HG03565 (cell line): Measurements from ENCODE around the gene POLR3A.

Experiments
- ATAC-seq: cut with Tn5 transposase; IDR thresholded peaks from one replicate; pipeline ENCODE4 v1.9.1; 2021; ENCODE audit warnings: mild to moderate bottlenecking, moderate library complexity; ENCODE audit not compliant: unreplicated experiment

POLR3A gene

GRCh38 chr10:77959887-77960455, 69.3 kb downstream of the POLR3A start:
- ATAC-seq: no peak

- ATAC-seq: no peak
These were observed 69.9 kb downstream of the POLR3A start for GRCh38 chr10:77959384-77959783.

GRCh38 chr10:77955136-77955535, 74.2 kb downstream of the POLR3A start:
- ATAC-seq: no peak

DNA sequence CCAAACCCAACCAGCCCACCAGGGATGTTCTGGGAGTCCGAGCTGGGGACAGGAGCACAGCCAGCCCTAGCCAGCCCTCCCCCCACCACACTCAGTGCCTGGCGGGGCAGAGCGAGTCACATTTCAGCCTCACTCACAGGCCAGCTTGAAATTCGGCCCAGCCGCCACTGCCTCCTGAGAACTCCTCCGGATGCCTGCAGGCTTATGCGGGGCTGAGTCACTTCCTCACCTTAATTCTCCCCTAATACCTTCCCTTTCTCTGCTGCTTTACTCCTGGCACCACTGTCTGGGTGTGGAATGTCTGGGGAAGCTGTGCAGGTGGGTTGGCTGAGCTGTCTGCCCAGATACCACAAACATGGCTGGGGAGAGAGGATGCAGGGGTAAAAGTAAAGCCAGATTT, 80.1 kb downstream of the POLR3A start:
- no peak for ATAC-seq

DNA sequence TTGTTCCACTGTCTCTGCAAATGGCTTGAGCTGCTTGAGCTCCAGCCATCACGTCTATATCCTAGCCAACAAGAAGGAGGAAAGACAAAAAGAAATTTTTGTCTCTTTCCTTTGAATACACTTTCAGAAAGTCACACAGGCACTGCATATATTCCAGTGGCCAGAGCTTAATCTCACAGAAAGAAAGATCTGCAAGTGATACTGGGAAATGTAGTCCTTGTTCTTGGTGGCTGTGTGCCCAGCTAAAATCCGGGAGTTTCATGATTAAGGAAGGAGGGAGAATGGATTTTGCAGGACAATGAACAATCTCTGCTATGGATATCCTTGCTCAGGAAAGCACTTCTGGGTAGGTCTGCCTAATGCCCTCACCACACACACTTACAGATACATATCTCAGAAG, 83.2 kb downstream of the POLR3A start:
- ATAC-seq: no peak

GRCh38 chr10:77944519-77944918, 84.8 kb downstream of the POLR3A start:
- ATAC-seq: no peak

DNA sequence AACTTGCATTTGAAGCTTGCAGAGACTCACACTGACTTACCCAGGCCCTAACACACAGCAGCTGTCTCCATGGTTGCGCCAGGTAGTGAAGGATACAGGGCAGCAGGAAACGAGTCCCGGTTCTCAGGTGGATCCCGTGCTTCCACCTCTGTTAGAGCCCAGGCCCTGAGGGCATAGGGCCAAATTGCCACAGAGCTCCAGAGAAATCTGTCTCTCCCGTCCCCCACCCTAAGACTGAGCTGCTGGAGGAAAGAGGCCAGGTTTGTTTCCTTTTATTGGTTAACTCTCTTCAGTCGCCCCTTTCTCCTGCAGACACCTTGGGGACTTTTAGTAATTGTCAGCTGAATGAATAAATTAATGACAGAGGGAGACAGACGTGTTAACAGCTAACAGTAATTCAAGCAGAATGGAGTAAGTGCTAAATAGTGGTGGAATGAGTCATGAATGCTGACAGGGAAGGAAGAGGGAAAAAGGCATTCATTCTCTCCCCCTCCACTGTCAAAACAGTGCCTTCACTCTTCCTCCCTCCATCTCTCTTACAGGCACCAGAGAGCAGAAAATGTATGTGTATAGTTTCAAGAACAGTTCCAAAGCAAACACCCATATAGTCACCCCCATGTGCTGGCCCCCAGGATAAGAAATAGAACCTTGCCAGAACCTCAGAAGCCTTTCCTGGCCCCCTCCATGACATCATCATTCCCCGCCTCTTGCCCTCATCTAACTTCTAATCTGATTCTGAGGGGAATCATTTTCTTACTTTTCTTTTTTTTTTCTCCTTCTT, 86.0 kb downstream of the POLR3A start:
- ATAC-seq: no peak

DNA sequence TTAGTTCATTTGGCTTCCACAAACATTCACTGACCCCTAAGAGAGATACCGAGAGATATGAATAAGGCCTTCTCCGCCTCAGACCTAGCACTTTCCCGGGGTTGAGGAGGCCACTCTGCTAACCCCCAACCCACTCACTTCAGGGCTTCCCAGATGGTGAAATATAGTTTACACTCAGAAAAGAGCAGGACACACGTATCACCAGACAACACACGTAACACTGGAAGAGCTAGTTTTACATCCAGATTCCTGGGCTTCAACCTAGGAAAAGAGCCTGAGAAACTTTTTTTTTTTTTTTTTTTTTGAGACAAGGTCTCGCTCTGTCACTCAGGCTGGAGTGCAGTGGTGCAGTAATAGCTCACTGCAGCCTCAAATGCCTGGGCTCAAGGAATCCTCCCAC, 87.5 kb downstream of the POLR3A start:
- no peak for ATAC-seq

GRCh38 chr10:77940627-77941026, 88.7 kb downstream of the POLR3A start:
- no peak for ATAC-seq

GRCh38 chr10:77940225-77940624, 89.1 kb downstream of the POLR3A start:
- no peak for ATAC-seq

- ATAC-seq: no peak
These were observed 89.7 kb downstream of the POLR3A start for GRCh38 chr10:77939561-77940001.

DNA sequence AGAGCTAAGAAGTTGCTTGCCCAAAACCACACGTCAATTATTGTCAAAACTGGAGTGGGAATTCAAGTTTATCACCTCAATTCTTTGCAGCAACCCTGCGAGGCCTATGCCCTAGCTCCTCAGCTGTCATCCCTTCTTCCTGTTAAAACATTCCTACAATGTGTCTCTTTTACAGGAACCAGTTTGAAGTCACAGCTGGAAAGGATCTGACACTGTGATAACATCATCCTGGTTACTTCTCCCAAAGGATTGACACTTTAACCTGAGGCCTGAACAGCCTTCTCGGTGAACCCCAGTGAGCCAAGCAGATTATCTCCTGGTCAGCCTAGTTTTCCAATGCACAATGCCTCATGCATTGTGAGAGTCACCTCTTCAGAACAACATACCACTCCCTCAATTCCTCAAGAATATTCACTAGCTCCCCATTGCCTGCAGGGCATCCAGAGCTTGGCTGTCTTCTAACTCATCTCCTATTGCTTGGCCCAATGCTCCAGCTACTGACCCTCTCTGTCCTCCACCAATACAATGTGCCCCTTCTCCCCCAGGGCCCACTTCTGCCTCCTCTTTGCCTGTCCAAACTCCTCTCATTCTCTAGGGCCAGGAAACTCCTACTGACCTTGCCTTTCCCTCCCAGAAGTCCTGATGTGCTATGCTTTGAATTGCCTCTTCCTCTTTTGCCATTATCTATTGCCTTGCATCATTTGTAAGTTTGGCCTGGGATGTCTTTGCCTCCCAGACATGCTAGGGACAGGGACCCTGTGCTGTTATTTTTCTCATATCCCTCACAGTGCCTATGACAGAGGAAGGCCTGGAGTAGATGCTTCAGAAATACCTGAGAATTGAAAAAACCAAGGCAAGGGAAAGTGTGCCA, 92.4 kb downstream of the POLR3A start:
- no peak for ATAC-seq

DNA sequence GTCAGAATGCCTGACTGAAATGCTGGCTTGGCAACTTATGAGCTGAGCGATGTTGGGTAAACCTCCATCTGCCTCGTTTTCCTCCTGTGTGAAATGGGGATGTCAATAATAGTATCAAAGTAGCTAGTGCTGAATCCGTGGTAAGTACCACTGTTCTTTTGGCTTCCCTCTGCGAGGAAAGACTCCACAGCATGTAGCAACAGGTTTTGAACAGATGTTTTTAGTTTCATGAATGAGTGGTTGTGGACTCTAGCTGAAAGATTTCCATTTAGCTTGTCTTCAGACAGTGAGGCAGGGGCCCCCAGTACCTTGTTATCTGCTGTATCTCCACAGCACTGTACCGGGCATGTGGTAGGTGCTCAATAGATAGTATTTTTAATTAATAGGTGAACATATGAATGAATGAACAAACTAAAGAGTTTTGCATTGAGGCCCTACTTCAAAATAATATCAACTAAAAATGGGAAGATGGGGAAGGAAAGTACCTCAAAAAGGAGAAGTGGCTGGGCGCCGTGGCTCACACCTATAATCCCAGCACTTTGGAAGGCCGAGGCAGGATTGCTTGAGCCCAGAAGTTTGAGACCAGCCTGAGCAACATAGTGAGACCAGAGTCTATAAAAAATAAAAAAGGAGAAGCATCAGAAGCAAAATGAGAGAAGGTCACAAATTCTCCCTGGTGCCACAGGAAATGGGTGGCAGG, 97.1 kb downstream of the POLR3A start:
- ATAC-seq: no peak

DNA sequence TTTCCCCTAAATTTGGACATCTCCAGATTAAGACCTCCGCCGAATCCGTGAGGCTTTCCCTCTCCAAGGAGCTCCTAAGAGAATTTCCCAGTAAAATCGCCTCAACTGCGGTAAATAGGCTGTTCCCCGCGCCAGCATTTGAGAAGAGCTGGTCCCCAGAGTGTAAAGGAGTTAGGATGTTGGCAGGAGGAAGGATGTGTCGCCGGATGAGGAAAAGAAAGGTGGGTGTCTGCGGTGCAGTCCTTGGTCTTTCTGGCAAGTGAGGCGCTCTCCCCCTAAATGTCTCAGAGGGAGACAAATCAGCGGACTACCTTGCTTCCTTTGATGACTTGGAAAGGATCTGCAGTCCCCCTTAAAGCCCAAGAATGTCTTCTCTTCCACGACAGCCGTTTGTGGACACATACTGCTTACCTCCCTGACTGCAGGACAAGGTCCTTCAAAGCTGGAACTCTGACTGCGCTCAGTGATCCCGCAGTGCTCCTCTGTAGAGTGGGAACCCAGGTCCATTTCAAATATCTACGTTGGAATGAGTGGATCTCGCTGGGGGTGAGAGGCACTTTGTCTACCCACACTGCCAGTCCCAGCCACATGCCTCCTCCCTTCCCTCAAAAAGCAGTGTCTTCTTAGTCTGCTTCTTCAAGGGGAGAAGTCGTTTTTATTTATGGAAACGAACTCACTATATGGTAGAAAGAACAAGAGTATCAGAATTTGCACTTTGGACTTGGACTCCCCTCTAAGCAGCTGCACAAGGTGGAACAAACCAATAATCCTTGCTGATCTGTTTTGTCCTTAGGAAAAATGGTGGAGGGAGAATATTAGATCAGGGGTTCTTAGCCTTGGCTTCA, 101.7 kb downstream of the POLR3A start:
- ATAC-seq: no peak

DNA sequence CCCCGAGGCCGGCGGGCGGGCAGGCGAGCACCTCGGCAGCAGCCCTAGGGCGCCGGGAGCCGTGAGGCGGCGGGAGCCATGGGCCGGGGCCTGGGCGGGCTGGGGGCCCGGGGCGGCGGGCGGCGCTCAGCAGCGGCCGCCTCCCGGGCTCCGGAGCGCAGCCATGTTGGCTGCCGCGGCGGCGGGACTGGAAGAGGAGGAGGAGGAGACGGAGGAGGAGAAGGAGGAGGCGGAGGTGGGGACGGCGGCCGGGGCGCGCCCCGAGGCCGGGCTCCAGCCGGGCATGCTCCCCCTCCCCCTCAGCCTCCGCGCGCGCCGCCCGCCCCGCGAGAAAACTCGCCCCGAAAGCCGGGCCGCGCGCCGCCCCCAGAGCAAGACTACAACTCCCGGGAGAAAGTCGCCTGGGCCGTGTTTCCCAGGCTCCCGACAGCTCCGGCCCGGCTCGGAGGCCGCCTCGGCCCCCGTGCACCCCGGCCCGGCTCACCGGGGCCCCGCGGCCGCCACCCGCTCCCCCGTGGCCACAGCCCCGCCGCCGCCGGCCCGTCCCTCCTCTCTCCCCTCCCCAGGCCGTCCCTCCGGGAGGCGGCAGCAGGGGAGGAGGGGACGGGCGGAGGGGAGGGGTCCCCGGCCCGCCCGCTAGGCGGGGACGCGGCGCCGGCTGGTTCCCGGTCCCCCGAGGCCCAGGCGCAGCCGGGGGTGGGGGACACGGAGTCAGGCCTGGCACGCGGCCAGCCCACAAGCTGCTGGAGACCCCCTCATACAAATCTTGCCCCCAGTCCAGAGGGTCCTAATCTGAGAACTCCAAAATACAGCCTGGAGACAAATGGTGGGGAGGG, 102.5 kb downstream of the POLR3A start, which contains the start of gene DLG5:
Gene DLG5, minus strand, starts transcription at position 190 of the 836 bp plus-strand sequence. CDS start 235 bp downstream, outside the sequence.
- ATAC-seq: peak; percentile 33

GRCh38 chr10:77925795-77926565, 103.3 kb downstream of the POLR3A start:
- ATAC-seq: peak; percentile 44

DNA sequence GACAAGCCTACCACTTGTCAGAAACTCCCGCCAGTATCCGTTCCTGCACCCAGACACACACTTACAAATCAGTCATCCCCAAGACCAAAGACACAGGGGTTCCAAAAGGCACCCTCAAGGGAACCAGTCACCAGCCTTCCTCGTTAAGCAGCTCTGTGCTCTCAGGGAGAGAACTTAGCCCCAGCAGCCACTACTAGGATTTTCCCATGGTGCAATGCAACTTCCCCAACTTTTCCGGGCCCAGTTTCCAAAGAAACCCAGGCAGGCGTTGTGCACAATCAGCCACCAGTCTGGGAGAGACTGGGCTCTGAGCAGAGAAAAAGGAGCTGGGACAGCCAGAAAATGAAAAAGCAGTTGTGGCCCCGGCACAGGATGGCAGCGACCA, 103.9 kb downstream of the POLR3A start:
- ATAC-seq: no peak

DNA sequence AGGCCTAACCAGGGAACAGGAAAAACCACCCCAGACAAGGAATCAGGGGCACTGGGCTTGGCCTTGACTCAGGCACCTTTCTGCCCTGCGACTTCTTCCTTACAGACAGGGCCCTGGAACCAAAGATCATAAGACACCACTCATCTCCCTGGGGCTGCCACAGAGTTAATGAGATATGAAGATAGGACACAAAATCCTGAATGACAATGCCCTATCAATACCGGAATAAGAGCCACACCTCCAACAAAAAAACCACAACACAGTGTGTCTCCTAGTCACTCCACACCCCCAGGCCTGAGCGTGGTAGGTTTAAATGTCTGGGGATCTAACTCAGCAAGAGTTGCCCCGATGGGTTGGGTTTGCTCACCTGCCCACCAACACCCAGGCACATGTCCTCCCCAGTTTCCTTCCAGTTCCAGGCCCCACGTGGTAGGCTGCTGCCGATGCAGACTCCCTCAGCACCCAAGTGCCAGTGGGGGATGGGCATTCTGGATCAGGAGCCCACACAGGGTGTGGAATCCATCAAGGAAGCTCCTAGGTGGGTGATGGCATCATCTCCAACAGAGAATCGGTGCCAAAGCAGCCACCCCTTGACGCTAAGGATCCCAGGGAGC, 106.6 kb downstream of the POLR3A start:
- no peak for ATAC-seq
